Endothelial cell of umbilical vein (primary cell): ENCODE results near the gene IDH1. TPM values are rescaled to one million over a fixed set of nuclear protein-coding genes. Genes with fewer than 3 reads are reported as not detected.

Experiments used
- BruUV-seq: library from RNA; stranded (reverse); fragments of 400-500 nt; replicated peaks from 2 replicates; lab custom pipeline; 2021; lab: Mats Ljungman, UMichigan
- CTCF ChIA-PET: fragments of 300-600, 350-600 bp; sonication (Branson Sonifier 250); formaldehyde crosslinking; loops from one replicate; lab custom pipeline; 2021; ENCODE audit warnings: antibody characterized with exemption, inconsistent platforms; lab: Charles Lee
- POLR2A ChIA-PET: fragments of 300-600, 350-600 bp; sonication (Branson Sonifier 250); formaldehyde crosslinking; loops from one replicate; lab custom pipeline; 2021; ENCODE audit warnings: antibody characterized with exemption, inconsistent platforms; lab: Charles Lee
- DNase-seq: peaks from one replicate; pipeline ENCODE4 v3.0.0-alpha.2; 2011; ENCODE audit warnings: low read depth, low spot score
- FAIRE-seq: peaks from 2 replicates; lab custom pipeline; 2011; peaks lifted over from hg19 to GRCh38; lab: Jason Lieb, UNC
- H2AFZ ChIP-seq: 2 replicates; pipeline ENCODE4 v1.6.0; 2012; ENCODE audit warnings: low read depth, low read length, control low read depth, inconsistent platforms
- H3K27ac ChIP-seq: 2 replicates; pipeline ENCODE4 v1.5.1; 2011; ENCODE audit warnings: low read depth, mild to moderate bottlenecking, control low read depth, low read length, moderate library complexity; ENCODE audit not compliant: insufficient read depth
- H3K27me3 ChIP-seq, 2 experiments: 2 replicates each; pipeline versions ENCODE4 v1.6.0 to v1.6.1; 2011; ENCODE audit warnings: low read length in 2 of 2, mixed read lengths in 1 of 2; ENCODE audit not compliant: control insufficient read depth in 2 of 2, insufficient read depth in 2 of 2
- H3K36me3 ChIP-seq, 2 experiments: 2 replicates in 1 of 2; 3 replicates in 1 of 2; pipeline ENCODE4 v1.5.1; 2011; ENCODE audit warnings: low read length in 2 of 2, mild to moderate bottlenecking in 1 of 2, moderate library complexity in 1 of 2; ENCODE audit not compliant: control insufficient read depth in 2 of 2, insufficient read depth in 2 of 2; ENCODE audit errors: extremely low read depth in 1 of 2
- H3K4me1 ChIP-seq: 3 replicates; pipeline ENCODE4 v1.5.1; 2011; ENCODE audit warnings: mild to moderate bottlenecking, low read length; ENCODE audit not compliant: control insufficient read depth, insufficient read depth; ENCODE audit errors: extremely low read depth
- H3K4me2 ChIP-seq: 2 replicates; pipeline ENCODE4 v1.6.1; 2011; ENCODE audit warnings: low read length, control low read depth, mixed read lengths; ENCODE audit not compliant: insufficient read depth
- H3K4me3 ChIP-seq, 3 experiments: fragments of 200-600 bp in 1 of 3; sonication (generic), shearing (Covaris generic) in 1 of 3; replicated peaks in 1 of 3; 2 replicates each; pipeline ENCODE4 v1.5.1; 2011 to 2016; ENCODE audit warnings: control low read depth in 3 of 3, low read length in 3 of 3, mild to moderate bottlenecking in 2 of 3, inconsistent platforms in 1 of 3, low read depth in 1 of 3, moderate library complexity in 1 of 3; ENCODE audit not compliant: insufficient read depth in 1 of 3
- H3K79me2 ChIP-seq: 2 replicates; pipeline ENCODE4 v1.6.0; 2012; ENCODE audit warnings: low read length, inconsistent platforms; ENCODE audit not compliant: control insufficient read depth, insufficient read depth
- H3K9ac ChIP-seq: replicated peaks from 2 replicates; pipeline ENCODE3; 2011; ENCODE audit warnings: low read length, control low read depth; ENCODE audit not compliant: insufficient read depth; ENCODE audit errors: extremely low read depth
- H3K9me1 ChIP-seq: replicated peaks from 3 replicates; pipeline ENCODE4 v1.6.0; 2011; ENCODE audit warnings: mild to moderate bottlenecking, low read length; ENCODE audit not compliant: control insufficient read depth, insufficient read depth; ENCODE audit errors: extremely low read depth
- H3K9me3 ChIP-seq: replicated peaks from 2 replicates; pipeline ENCODE4 v1.5.1; 2012; ENCODE audit warnings: low read length, inconsistent platforms; ENCODE audit not compliant: control insufficient read depth, insufficient read depth
- H4K20me1 ChIP-seq: replicated peaks from 2 replicates; pipeline ENCODE3; 2011; ENCODE audit warnings: mild to moderate bottlenecking, low read length; ENCODE audit not compliant: control insufficient read depth, insufficient read depth; ENCODE audit errors: extremely low read depth
- EZH2 ChIP-seq: IDR thresholded peaks from 2 replicates; pipeline ENCODE4 v1.6.1; 2012; ENCODE audit warnings: borderline replicate concordance, low read depth, mild to moderate bottlenecking, moderate library complexity, low read length, inconsistent platforms; ENCODE audit not compliant: severe bottlenecking
- FOS ChIP-seq: IDR thresholded peaks from 2 replicates; pipeline ENCODE4 v1.6.1; 2011; ENCODE audit warnings: mild to moderate bottlenecking, low read length, moderate library complexity, borderline replicate concordance; ENCODE audit not compliant: insufficient read depth
- GATA2 ChIP-seq: IDR thresholded peaks from 2 replicates; pipeline ENCODE4 v1.7.0; 2011; ENCODE audit warnings: low read depth, mild to moderate bottlenecking, moderate library complexity, mixed read lengths, low read length; ENCODE audit not compliant: insufficient read length, insufficient read depth
- JUN ChIP-seq: IDR thresholded peaks from 2 replicates; pipeline ENCODE4 v1.6.1; 2011; ENCODE audit warnings: borderline replicate concordance, low read depth; ENCODE audit not compliant: insufficient read length, insufficient read depth
- MYC ChIP-seq: IDR thresholded peaks from one replicate; pipeline ENCODE4 v1.6.1; 2011; ENCODE audit warnings: mild to moderate bottlenecking, low read depth, low read length
- POLR2A ChIP-seq: IDR thresholded peaks from 2 replicates; pipeline ENCODE4 v1.6.1; 2012; ENCODE audit warnings: low read depth, mild to moderate bottlenecking, control low read depth, low read length
- POLR2AphosphoS5 ChIP-seq: IDR thresholded peaks from 2 replicates; pipeline ENCODE4 v1.6.1; 2012; ENCODE audit warnings: low read depth, mild to moderate bottlenecking, control low read depth, low read length, moderate library complexity; ENCODE audit not compliant: insufficient read depth
- dilution Hi-C: fragments of 300-500 bp; cut with MboI; formaldehyde crosslinking; loops from one replicate; pipeline ENCODE4 v1.15.0; 2019; ENCODE audit warnings: low sequenced_read_pairs; ENCODE audit not compliant: extremely low pct_ligation_motif_present
- intact Hi-C: fragments of 100-400 bp; cut with micrococcal nuclease; formaldehyde crosslinking; loops from one replicate; pipeline ENCODE4 v1.10.0; 2022
- polyA plus RNA-seq, 4 experiments: library from polyadenylated mRNA; depleted of rRNA in 3 of 4; stranded (reverse) in 3 of 4; unstranded in 1 of 4; fragments of >200 nt; gene quantifications; 2 replicates each; pipeline versions ENCODE4 v1.2.1 to v1.2.3, GENCODE V29; 2011 to 2012; ENCODE audit warnings: missing spikeins in 1 of 4
- total RNA-seq: library from RNA; stranded (reverse); gene quantifications from 2 replicates; pipeline ENCODE4 v1.2.3, GENCODE V29; 2021
- TF ChIP-seq, protein P1 (sequence below): IDR thresholded peaks from 2 replicates; pipeline ENCODE4 v1.6.1; 2011; ENCODE audit not compliant: insufficient read depth, insufficient read length
- TF ChIP-seq, protein P2 (sequence below), 2 donors: IDR thresholded peaks; 1 replicate in 1 of 2; 2 replicates in 1 of 2; pipeline ENCODE4 v1.5.1; 2011; ENCODE audit warnings: low read length in 2 of 2, mild to moderate bottlenecking in 2 of 2, moderate library complexity in 2 of 2, control low read depth in 1 of 2, inconsistent platforms in 1 of 2, low read depth in 1 of 2; ENCODE audit not compliant: insufficient read depth in 1 of 2; ENCODE audit errors: extremely low read depth in 1 of 2

Gene IDH1
- total and polyA plus RNA-seq, 2 donors (not counting 3 experiments of a cell fraction or from before 2014, with no cell fraction given): 63.1 to 107 TPM

DNA sequence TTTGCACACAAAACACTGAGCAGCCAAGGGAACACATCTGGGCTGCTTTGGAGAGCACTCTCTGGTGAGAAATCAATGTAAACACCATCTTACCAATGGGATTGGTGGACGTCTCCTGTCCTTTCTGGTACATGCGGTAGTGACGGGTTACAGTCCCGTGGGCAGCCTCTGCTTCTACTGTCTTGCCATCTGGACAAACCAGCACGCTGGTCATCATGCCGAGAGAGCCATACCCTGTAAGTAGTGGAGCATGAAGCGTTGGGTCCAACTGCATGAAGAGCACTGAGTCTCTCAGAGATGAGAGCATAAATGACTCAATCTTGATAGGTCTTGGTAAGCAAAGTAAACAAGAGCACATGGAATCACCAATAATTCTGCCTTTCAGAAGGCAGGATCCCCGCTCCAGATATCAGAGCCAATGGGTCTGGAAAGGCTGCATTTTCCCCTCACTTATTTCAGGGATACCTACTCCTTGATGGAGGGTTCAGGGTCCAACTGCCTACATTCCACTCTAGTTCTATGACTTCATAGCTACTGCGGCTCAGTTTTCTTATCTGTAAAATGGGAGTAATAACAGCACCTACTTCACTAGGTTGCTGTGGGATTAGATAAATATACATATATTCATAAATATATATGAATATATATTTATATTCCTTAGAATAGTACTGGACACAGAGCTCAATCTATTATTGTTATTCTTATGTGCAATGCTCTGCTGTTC is 14.9 kb downstream of the IDH1 start:
- Histone ChIP-seq H3K27me3 (no peaks in the 10 kb centered on the region), H3K9ac (no peak overlapping the region), H3K4me2 (no peak overlapping the region), H4K20me1 (no peaks in the 10 kb centered on the region), H3K27ac (no peak overlapping the region), H2AFZ (no peak overlapping the region), H3K9me3 (no peaks in the 10 kb centered on the region), H3K36me3 (peaks cover 8 to 24% of the 10 kb centered on the region in 2 experiments), H3K4me1 (no peaks in the 10 kb centered on the region), H3K4me3 (no peak overlapping the region), H3K79me2 (no peaks in the 10 kb centered on the region), H3K9me1 (no peaks in the 10 kb centered on the region)
- ChIA-PET POLR2A (no interaction called here), CTCF (no interaction called here)
- no peak for FAIRE-seq
- no peak for TF ChIP-seq EZH2
- no peak for TF ChIP-seq FOS
- TF ChIP-seq MYC: no peak
- TF ChIP-seq, protein P1, sequence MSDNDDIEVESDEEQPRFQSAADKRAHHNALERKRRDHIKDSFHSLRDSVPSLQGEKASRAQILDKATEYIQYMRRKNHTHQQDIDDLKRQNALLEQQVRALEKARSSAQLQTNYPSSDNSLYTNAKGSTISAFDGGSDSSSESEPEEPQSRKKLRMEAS: no peak
- dilution Hi-C loops (no loop called here), intact Hi-C loops (no loop called here)
- DNase-seq: no peak
- no TSS peak for BruUV-seq

DNA sequence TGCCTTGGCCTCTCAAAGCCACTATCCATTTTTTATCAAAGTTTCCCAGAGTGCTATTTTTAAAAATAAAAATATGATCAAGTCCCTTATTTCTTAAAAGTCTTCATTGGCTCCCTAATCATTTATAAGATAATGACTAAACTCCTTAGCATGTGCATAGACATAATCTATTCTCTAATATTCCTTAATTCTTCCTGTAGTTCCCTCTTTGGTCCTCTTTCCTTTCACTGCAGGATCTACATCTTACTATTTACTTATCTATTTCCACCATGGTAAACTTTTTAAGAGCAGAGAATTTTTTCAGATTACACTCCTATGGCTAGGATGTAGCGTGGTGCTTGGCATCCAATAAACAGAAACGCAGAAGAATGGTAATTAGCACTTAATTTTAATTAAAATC is 19.0 kb downstream of the IDH1 start:
- DNase-seq (no peak), FAIRE-seq (no peak)
- H3K9me1 ChIP-seq: no peaks in the 10 kb centered on the region
- no peak overlapping the region for H3K9ac ChIP-seq
- no peak overlapping the region for H3K27ac ChIP-seq
- CTCF ChIA-PET: no interaction called here
- H3K79me2 ChIP-seq: no peaks in the 10 kb centered on the region
- no peaks in the 10 kb centered on the region for H3K27me3 ChIP-seq
- POLR2A ChIA-PET: no interaction called here
- intact Hi-C loops (no loop called here), dilution Hi-C loops (no loop called here)
- peaks cover 3 to 23% of the 10 kb centered on the region in 2 experiments for H3K36me3 ChIP-seq
- H3K4me2 ChIP-seq: no peak overlapping the region
- no peaks in the 10 kb centered on the region for H3K4me1 ChIP-seq
- H3K4me3 ChIP-seq: no peak overlapping the region
- no peaks in the 10 kb centered on the region for H3K9me3 ChIP-seq
- H2AFZ ChIP-seq: no peak overlapping the region
- no peaks in the 10 kb centered on the region for H4K20me1 ChIP-seq
- BruUV-seq: no TSS peak
- TF ChIP-seq, protein P2, sequence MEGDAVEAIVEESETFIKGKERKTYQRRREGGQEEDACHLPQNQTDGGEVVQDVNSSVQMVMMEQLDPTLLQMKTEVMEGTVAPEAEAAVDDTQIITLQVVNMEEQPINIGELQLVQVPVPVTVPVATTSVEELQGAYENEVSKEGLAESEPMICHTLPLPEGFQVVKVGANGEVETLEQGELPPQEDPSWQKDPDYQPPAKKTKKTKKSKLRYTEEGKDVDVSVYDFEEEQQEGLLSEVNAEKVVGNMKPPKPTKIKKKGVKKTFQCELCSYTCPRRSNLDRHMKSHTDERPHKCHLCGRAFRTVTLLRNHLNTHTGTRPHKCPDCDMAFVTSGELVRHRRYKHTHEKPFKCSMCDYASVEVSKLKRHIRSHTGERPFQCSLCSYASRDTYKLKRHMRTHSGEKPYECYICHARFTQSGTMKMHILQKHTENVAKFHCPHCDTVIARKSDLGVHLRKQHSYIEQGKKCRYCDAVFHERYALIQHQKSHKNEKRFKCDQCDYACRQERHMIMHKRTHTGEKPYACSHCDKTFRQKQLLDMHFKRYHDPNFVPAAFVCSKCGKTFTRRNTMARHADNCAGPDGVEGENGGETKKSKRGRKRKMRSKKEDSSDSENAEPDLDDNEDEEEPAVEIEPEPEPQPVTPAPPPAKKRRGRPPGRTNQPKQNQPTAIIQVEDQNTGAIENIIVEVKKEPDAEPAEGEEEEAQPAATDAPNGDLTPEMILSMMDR (IDR thresholded peaks at IDR 0.05; ENCODE audit: extremely low read depth in 1 of 2, insufficient read depth in 1 of 2, low read depth in 1 of 2, low read length in 2 of 2): no peak
- TF ChIP-seq MYC (no peak), JUN (no peak), POLR2A (no peak), EZH2 (no peak), FOS (no peak), GATA2 (no peak), POLR2AphosphoS5 (no peak)
- TF ChIP-seq, protein P1: no peak
